NB4 (cell line): ENCODE results near the gene KIF17.

Experiments
- MAX ChIP-seq: IDR thresholded peaks from 2 replicates; pipeline ENCODE4 v1.6.1; 2011; ENCODE audit warnings: low read depth, low read length
- MYC ChIP-seq: IDR thresholded peaks from 2 replicates; pipeline ENCODE4 v1.6.1; 2011; ENCODE audit warnings: low read depth, low read length
- POLR2A ChIP-seq: IDR thresholded peaks from 2 replicates; pipeline ENCODE4 v1.6.1; 2011; ENCODE audit warnings: mild to moderate bottlenecking; ENCODE audit not compliant: insufficient read length; ENCODE audit errors: extremely low read depth
- TF ChIP-seq, protein P1 (sequence below): IDR thresholded peaks from one replicate; pipeline ENCODE4 v1.5.1; 2012; ENCODE audit warnings: low read depth, low read length

- TF ChIP-seq MAX (no peak), POLR2A (no peak), MYC (no peak)
- TF ChIP-seq, protein P1, sequence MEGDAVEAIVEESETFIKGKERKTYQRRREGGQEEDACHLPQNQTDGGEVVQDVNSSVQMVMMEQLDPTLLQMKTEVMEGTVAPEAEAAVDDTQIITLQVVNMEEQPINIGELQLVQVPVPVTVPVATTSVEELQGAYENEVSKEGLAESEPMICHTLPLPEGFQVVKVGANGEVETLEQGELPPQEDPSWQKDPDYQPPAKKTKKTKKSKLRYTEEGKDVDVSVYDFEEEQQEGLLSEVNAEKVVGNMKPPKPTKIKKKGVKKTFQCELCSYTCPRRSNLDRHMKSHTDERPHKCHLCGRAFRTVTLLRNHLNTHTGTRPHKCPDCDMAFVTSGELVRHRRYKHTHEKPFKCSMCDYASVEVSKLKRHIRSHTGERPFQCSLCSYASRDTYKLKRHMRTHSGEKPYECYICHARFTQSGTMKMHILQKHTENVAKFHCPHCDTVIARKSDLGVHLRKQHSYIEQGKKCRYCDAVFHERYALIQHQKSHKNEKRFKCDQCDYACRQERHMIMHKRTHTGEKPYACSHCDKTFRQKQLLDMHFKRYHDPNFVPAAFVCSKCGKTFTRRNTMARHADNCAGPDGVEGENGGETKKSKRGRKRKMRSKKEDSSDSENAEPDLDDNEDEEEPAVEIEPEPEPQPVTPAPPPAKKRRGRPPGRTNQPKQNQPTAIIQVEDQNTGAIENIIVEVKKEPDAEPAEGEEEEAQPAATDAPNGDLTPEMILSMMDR = no peak
Observed at GRCh38 chr1:20663969-20664715, 53.7 kb downstream of the KIF17 start.
